ENCODE results near the gene SH2D5.

GRCh38 chr1:20770314-20771087, 38.0 kb upstream of the SH2D5 start:
- no peak for TF ChIP-seq POLR2AphosphoS5 (IDR thresholded peaks at IDR 0.05; ENCODE audit: insufficient read depth in 1 of 2, low read depth in 1 of 2)
- TF ChIP-seq, protein P1, sequence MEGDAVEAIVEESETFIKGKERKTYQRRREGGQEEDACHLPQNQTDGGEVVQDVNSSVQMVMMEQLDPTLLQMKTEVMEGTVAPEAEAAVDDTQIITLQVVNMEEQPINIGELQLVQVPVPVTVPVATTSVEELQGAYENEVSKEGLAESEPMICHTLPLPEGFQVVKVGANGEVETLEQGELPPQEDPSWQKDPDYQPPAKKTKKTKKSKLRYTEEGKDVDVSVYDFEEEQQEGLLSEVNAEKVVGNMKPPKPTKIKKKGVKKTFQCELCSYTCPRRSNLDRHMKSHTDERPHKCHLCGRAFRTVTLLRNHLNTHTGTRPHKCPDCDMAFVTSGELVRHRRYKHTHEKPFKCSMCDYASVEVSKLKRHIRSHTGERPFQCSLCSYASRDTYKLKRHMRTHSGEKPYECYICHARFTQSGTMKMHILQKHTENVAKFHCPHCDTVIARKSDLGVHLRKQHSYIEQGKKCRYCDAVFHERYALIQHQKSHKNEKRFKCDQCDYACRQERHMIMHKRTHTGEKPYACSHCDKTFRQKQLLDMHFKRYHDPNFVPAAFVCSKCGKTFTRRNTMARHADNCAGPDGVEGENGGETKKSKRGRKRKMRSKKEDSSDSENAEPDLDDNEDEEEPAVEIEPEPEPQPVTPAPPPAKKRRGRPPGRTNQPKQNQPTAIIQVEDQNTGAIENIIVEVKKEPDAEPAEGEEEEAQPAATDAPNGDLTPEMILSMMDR (IDR thresholded peaks at IDR 0.05): no peak
